Naive thymus-derived CD4-positive, alpha-beta T cell (primary cell): ENCODE results near the gene KRT74. TPM values are rescaled to one million over a fixed set of nuclear protein-coding genes. Genes with fewer than 3 reads are reported as not detected.

Source experiments
- ATAC-seq: fragments of 150-1000 bp; cut with Tn5 transposase; 2 replicates; pipeline ENCODE4 v1.10.0; 2021; ENCODE audit warnings: mild to moderate bottlenecking, moderate library complexity
- CTCF ChIA-PET: fragments of 350-600 bp; sonication (Branson Sonifier 250); formaldehyde crosslinking; loops from one replicate; lab custom pipeline; 2021; ENCODE audit warnings: antibody characterized with exemption; lab: Charles Lee
- POLR2A ChIA-PET: fragments of 350-600 bp; sonication (Branson Sonifier 250); formaldehyde crosslinking; loops from one replicate; lab custom pipeline; 2021; ENCODE audit warnings: antibody characterized with exemption, inconsistent platforms; lab: Charles Lee
- DNase-seq, 9 donors: peaks; one replicate each; pipeline versions ENCODE4 v3.0.0 to v3.0.0-alpha.2; 2020 to 2022; ENCODE audit warnings: mixed read lengths in 1 of 9
- H3K27ac ChIP-seq: one replicate; pipeline ENCODE4 v1.7.0; 2013; ENCODE audit warnings: mild to moderate bottlenecking, low read depth, low read length, moderate library complexity
- H3K27me3 ChIP-seq, 2 donors: one replicate each; pipeline ENCODE4 v1.7.0; 2013; ENCODE audit warnings: low read length in 2 of 2, mild to moderate bottlenecking in 2 of 2, moderate library complexity in 2 of 2; ENCODE audit not compliant: control insufficient read depth in 2 of 2, insufficient read depth in 2 of 2
- H3K36me3 ChIP-seq, 3 experiments: 1 replicate in 2 of 3; 2 replicates in 1 of 3; pipeline ENCODE4 v1.7.0; 2013; ENCODE audit warnings: low read length in 3 of 3, mild to moderate bottlenecking in 3 of 3, moderate library complexity in 1 of 3; ENCODE audit not compliant: insufficient read depth in 3 of 3, control insufficient read depth in 2 of 3
- H3K4me1 ChIP-seq, 2 donors: one replicate each; pipeline ENCODE4 v1.7.0; 2013; ENCODE audit warnings: low read length in 2 of 2, mild to moderate bottlenecking in 2 of 2, moderate library complexity in 1 of 2; ENCODE audit not compliant: control insufficient read depth in 2 of 2, insufficient read depth in 2 of 2
- H3K4me3 ChIP-seq: 2 replicates; pipeline ENCODE4 v1.7.0; 2013; ENCODE audit warnings: mild to moderate bottlenecking, low read length
- H3K9me3 ChIP-seq, 3 experiments: 1 replicate in 2 of 3; 2 replicates in 1 of 3; pipeline ENCODE4 v1.7.0; 2013; ENCODE audit warnings: low read length in 3 of 3; ENCODE audit not compliant: control insufficient read depth in 2 of 3
- H3K27ac Mint-ChIP-seq, 9 donors: one replicate each; pipeline ENCODE4 v1.8.0; 2020 to 2022; ENCODE audit warnings: mixed read lengths in 9 of 9, mild to moderate bottlenecking in 8 of 9, moderate library complexity in 5 of 9, inconsistent platforms in 2 of 9
- H3K27me3 Mint-ChIP-seq, 5 donors: one replicate each; pipeline ENCODE4 v1.8.0; 2021 to 2022; ENCODE audit warnings: mixed read lengths in 5 of 5, mild to moderate bottlenecking in 1 of 5
- H3K36me3 Mint-ChIP-seq, 5 donors: one replicate each; pipeline ENCODE4 v1.8.0; 2020 to 2022; ENCODE audit warnings: mixed read lengths in 5 of 5, mild to moderate bottlenecking in 3 of 5, inconsistent platforms in 1 of 5
- H3K4me1 Mint-ChIP-seq, 7 donors: one replicate each; pipeline ENCODE4 v1.8.0; 2020 to 2022; ENCODE audit warnings: mixed read lengths in 7 of 7, mild to moderate bottlenecking in 3 of 7, inconsistent platforms in 1 of 7
- H3K4me3 Mint-ChIP-seq, 10 donors: one replicate each; pipeline ENCODE4 v1.8.0; 2020 to 2022; ENCODE audit warnings: mild to moderate bottlenecking in 10 of 10, mixed read lengths in 10 of 10, moderate library complexity in 6 of 10, inconsistent platforms in 2 of 10
- H3K9me3 Mint-ChIP-seq, 11 donors: one replicate each; pipeline ENCODE4 v1.8.0; 2020 to 2022; ENCODE audit warnings: mixed read lengths in 11 of 11, mild to moderate bottlenecking in 4 of 11, inconsistent platforms in 1 of 11, moderate library complexity in 1 of 11
- intact Hi-C, 2 donors: fragments of 100-400 bp; cut with micrococcal nuclease; formaldehyde crosslinking; loops; one replicate each; pipeline ENCODE4 v1.15.1; 2023
- polyA plus RNA-seq, 2 donors: library from polyadenylated mRNA; unstranded; fragments of 300-500 nt; fragmentation: Illumina TruSeq; gene quantifications; one replicate each; pipeline ENCODE4 v1.2.3, GENCODE V29; 2021
- total RNA-seq, 6 experiments: library from RNA in 5 of 6; stranded (reverse) in 5 of 6; gene quantifications; 1 replicate in 5 of 6; 2 replicates in 1 of 6; pipeline ENCODE4 v1.2.3 and lab custom pipeline; 2021 to 2026

Gene KRT74
- total and polyA plus RNA-seq, 7 experiments from 2014 or later = 0.12 to 1.2 (median 0.90) TPM; not detected in 3

GRCh38 chr12:52523824-52524223 lies 49.8 kb downstream of the KRT74 start:
- intact Hi-C loops = no loop called here
- no peak overlapping the region for H3K27ac ChIP-seq
- Mint-ChIP-seq H3K4me3 (no peak overlapping the region), H3K27ac (no peak overlapping the region), H3K27me3 (no peaks in the 10 kb centered on the region), H3K9me3 (no peaks in the 10 kb centered on the region), H3K4me1 (peaks cover 0 to 11% (median 0%) of the 10 kb centered on the region in 7 donors), H3K36me3 (no peaks in the 10 kb centered on the region)
- ChIA-PET POLR2A (no interaction called here), CTCF (no interaction called here)
- H3K36me3 ChIP-seq = no peaks in the 10 kb centered on the region
- no peak for ATAC-seq
- DNase-seq = peak in 1 of 9 donors; percentile 13
- peaks cover 0 to 16% of the 10 kb centered on the region in 2 donors for H3K4me1 ChIP-seq
- H3K27me3 ChIP-seq = no peaks in the 10 kb centered on the region
- no peak overlapping the region for H3K4me3 ChIP-seq
- H3K9me3 ChIP-seq = no peaks in the 10 kb centered on the region

GRCh38 chr12:52522346-52523011 lies 51.2 kb downstream of the KRT74 start:
- intact Hi-C loops = no loop called here

GRCh38 chr12:52521568-52522266 lies 51.9 kb downstream of the KRT74 start:
- no peaks in the 10 kb centered on the region for H3K27me3 ChIP-seq
- Mint-ChIP-seq H3K9me3 (no peaks in the 10 kb centered on the region), H3K4me3 (no peak overlapping the region), H3K4me1 (peaks cover 0 to 6% (median 0%) of the 10 kb centered on the region in 7 donors), H3K36me3 (no peaks in the 10 kb centered on the region), H3K27me3 (no peaks in the 10 kb centered on the region), H3K27ac (no peak overlapping the region)
- no peak overlapping the region for H3K27ac ChIP-seq
- ChIA-PET CTCF (no interaction called here), POLR2A (interaction anchor here (0.6 kb wide), 1 partner anchor 275 kb away, joined by 3 read pairs; no protein-coding TSS in a partner anchor)
- H3K36me3 ChIP-seq = no peaks in the 10 kb centered on the region
- peaks cover 0 to 10% of the 10 kb centered on the region in 2 donors for H3K4me1 ChIP-seq
- no peaks in the 10 kb centered on the region for H3K9me3 ChIP-seq
- intact Hi-C loops = no loop called here
- H3K4me3 ChIP-seq = no peak overlapping the region
- DNase-seq = peak in 1 of 9 donors; percentile 3
- ATAC-seq = no peak

More at GRCh38 chr12:52522346-52523011, 51.2 kb downstream of the KRT74 start:
- DNase-seq (peak in 1 of 9 donors; percentile 13), ATAC-seq (no peak)
- ChIA-PET POLR2A (interaction anchor here (0.6 kb wide), 1 partner anchor 274 kb away, joined by 3 read pairs; no protein-coding TSS in a partner anchor), CTCF (no interaction called here)
- H3K4me3 ChIP-seq = no peak overlapping the region
- Mint-ChIP-seq H3K27ac (no peak overlapping the region), H3K4me3 (no peak overlapping the region), H3K27me3 (no peaks in the 10 kb centered on the region), H3K36me3 (no peaks in the 10 kb centered on the region), H3K4me1 (peaks cover 0 to 9% (median 0%) of the 10 kb centered on the region in 7 donors), H3K9me3 (no peaks in the 10 kb centered on the region)
- H3K36me3 ChIP-seq = no peaks in the 10 kb centered on the region
- peaks cover 0 to 16% of the 10 kb centered on the region in 2 donors for H3K4me1 ChIP-seq
- H3K9me3 ChIP-seq = no peaks in the 10 kb centered on the region
- no peaks in the 10 kb centered on the region for H3K27me3 ChIP-seq
- H3K27ac ChIP-seq = no peak overlapping the region

- no peak overlapping the region for H3K4me3 ChIP-seq
- no peak overlapping the region for H3K27ac Mint-ChIP-seq
- peaks cover 0 to 5% of the 10 kb centered on the region in 2 donors for H3K4me1 ChIP-seq
- ChIA-PET POLR2A (no interaction called here), CTCF (interaction anchor here (1.6 kb wide), 1 partner anchor 359 kb away, joined by 4 read pairs; no protein-coding TSS in a partner anchor)
- intact Hi-C loops = no loop called here
- H3K4me1 Mint-ChIP-seq = peaks cover 0 to 1% (median 0%) of the 10 kb centered on the region in 7 donors
- H3K9me3 ChIP-seq = no peaks in the 10 kb centered on the region
- no peaks in the 10 kb centered on the region for H3K27me3 Mint-ChIP-seq
- ATAC-seq (no peak), DNase-seq (peak in 1 of 9 donors; percentile 8)
- H3K27me3 ChIP-seq = no peaks in the 10 kb centered on the region
- H3K9me3 Mint-ChIP-seq = no peaks in the 10 kb centered on the region
- H3K36me3 Mint-ChIP-seq = no peaks in the 10 kb centered on the region
- H3K4me3 Mint-ChIP-seq = no peak overlapping the region
- no peak overlapping the region for H3K27ac ChIP-seq
- no peaks in the 10 kb centered on the region for H3K36me3 ChIP-seq
These were observed 52.5 kb downstream of the KRT74 start for GRCh38 chr12:52521175-52521567.

GRCh38 chr12:52519826-52520662 lies 53.6 kb downstream of the KRT74 start, which contains the start of gene KRT5:
Gene KRT5 (minus strand): TSS chr12:52520394. CDS start chr12:52520296, 98 bp downstream.
- POLR2A ChIA-PET = no interaction called here

GRCh38 chr12:52519387-52519703 lies 54.3 kb downstream of the KRT74 start:
- Histone ChIP-seq H3K4me3 (no peak overlapping the region), H3K27me3 (no peaks in the 10 kb centered on the region), H3K9me3 (no peaks in the 10 kb centered on the region), H3K27ac (no peak overlapping the region), H3K36me3 (no peaks in the 10 kb centered on the region), H3K4me1 (no peaks in the 10 kb centered on the region)
- peak overlapping the region in 1 of 9 donors; percentile 37 for H3K27ac Mint-ChIP-seq
- ChIA-PET POLR2A (no interaction called here), CTCF (interaction anchor here (1.6 kb wide), 1 partner anchor 361 kb away, joined by 4 read pairs; no protein-coding TSS in a partner anchor)
- H3K27me3 Mint-ChIP-seq = peaks cover 0 to 6% (median 3%) of the 10 kb centered on the region in 5 donors
- no peak overlapping the region for H3K4me3 Mint-ChIP-seq
- no peaks in the 10 kb centered on the region for H3K4me1 Mint-ChIP-seq
- no peaks in the 10 kb centered on the region for H3K36me3 Mint-ChIP-seq
- ATAC-seq = no peak
- no peaks in the 10 kb centered on the region for H3K9me3 Mint-ChIP-seq
- DNase-seq = peak in 1 of 9 donors; percentile 19
- intact Hi-C loops = no loop called here

More at GRCh38 chr12:52519826-52520662, 53.6 kb downstream of the KRT74 start, which contains the start of gene KRT5:
- H3K4me3 Mint-ChIP-seq = no peak within 1 kb of the TSS
- H3K27ac Mint-ChIP-seq = peak within 1 kb of the TSS in 1 of 9 donors; percentile 37
- H3K4me1 ChIP-seq = no peaks in the 10 kb centered on the region
- H3K9me3 ChIP-seq = no peaks in the 10 kb centered on the region
- H3K27ac ChIP-seq = no peak within 1 kb of the TSS
- H3K27me3 ChIP-seq = no peaks in the 10 kb centered on the region
- peaks cover 0 to 4% (median 0%) of the 10 kb centered on the region in 5 donors for H3K27me3 Mint-ChIP-seq
- CTCF ChIA-PET = interaction anchor here (0.5 to 1.6 kb wide), 2 partner anchors 360 to 1512 kb away, joined by 4 read pairs; no protein-coding TSS in a partner anchor
- H3K36me3 ChIP-seq = no peaks in the 10 kb centered on the region
- intact Hi-C loops = no loop called here
- no peaks in the 10 kb centered on the region for H3K9me3 Mint-ChIP-seq
- no peak within 1 kb of the TSS for H3K4me3 ChIP-seq
- peaks cover 0 to under 1% (median 0%) of the 10 kb centered on the region in 7 donors for H3K4me1 Mint-ChIP-seq
- H3K36me3 Mint-ChIP-seq = no peaks in the 10 kb centered on the region
- ATAC-seq (no peak), DNase-seq (peak in 1 of 9 donors; percentile 16)
